A673 (cell line): ENCODE results near the gene FGF14. TPM values are rescaled to one million over a fixed set of nuclear protein-coding genes. Genes with fewer than 3 reads are reported as not detected.

Source experiments
- BruUV-seq: library from RNA; stranded (reverse); fragments of 400-500 nt; replicated peaks from 2 replicates; lab custom pipeline; 2021; lab: Mats Ljungman, UMichigan
- CTCF ChIA-PET: fragments of 300-600 bp; sonication (Branson Sonifier 250); formaldehyde crosslinking; loops from one replicate; lab custom pipeline; 2022; ENCODE audit warnings: antibody characterized with exemption; lab: Charles Lee
- POLR2A ChIA-PET: fragments of 300-600 bp; sonication (Branson Sonifier 250); formaldehyde crosslinking; loops from one replicate; lab custom pipeline; 2022; ENCODE audit warnings: antibody characterized with exemption; ENCODE audit not compliant: low non-redundant PET; lab: Charles Lee
- DNase-seq: peaks from one replicate; pipeline ENCODE4 v3.0.0-alpha.2; 2015; ENCODE audit warnings: low spot score
- H3K27ac ChIP-seq: fragments of 200-600 bp; sonication (generic); 2 replicates; pipeline ENCODE4 v1.5.1; 2016; ENCODE audit warnings: mixed run types, low read depth, mild to moderate bottlenecking, mixed read lengths, antibody characterized with exemption, low read length; ENCODE audit not compliant: poor library complexity, severe bottlenecking
- H3K27me3 ChIP-seq: fragments of 200-600 bp; sonication (generic); replicated peaks from 2 replicates; pipeline ENCODE4 v1.6.1; 2017; ENCODE audit warnings: mixed run types, low read depth, mild to moderate bottlenecking, mixed read lengths, antibody characterized with exemption, low read length; ENCODE audit not compliant: insufficient read depth, poor library complexity
- H3K36me3 ChIP-seq: fragments of 200-600 bp; sonication (generic); 2 replicates; pipeline ENCODE4 v1.6.1; 2016; ENCODE audit warnings: mixed run types, mild to moderate bottlenecking, mixed read lengths, antibody characterized with exemption, low read length; ENCODE audit not compliant: insufficient read depth, poor library complexity, severe bottlenecking
- H3K4me1 ChIP-seq: fragments of 200-600 bp; sonication (generic); 2 replicates; pipeline ENCODE4 v1.6.1; 2017; ENCODE audit warnings: mixed run types, mild to moderate bottlenecking, mixed read lengths, antibody characterized with exemption, low read length; ENCODE audit not compliant: insufficient read depth, poor library complexity, severe bottlenecking
- H3K4me3 ChIP-seq: fragments of 200-600 bp; sonication (generic); 2 replicates; pipeline ENCODE4 v1.5.1; 2016; ENCODE audit warnings: low read depth, mixed run types, mild to moderate bottlenecking, mixed read lengths, low read length; ENCODE audit not compliant: poor library complexity, severe bottlenecking
- H3K9me3 ChIP-seq: fragments of 200-600 bp; sonication (generic); 2 replicates; pipeline ENCODE4 v1.6.1; 2016; ENCODE audit warnings: mixed run types, low read depth, mild to moderate bottlenecking, mixed read lengths, antibody characterized with exemption, low read length; ENCODE audit not compliant: poor library complexity, severe bottlenecking
- EZH2 ChIP-seq: fragments of 200-600 bp; sonication (generic); IDR thresholded peaks from 2 replicates; pipeline ENCODE4 v1.6.1; 2017; ENCODE audit warnings: borderline replicate concordance, low read depth, mild to moderate bottlenecking, mixed read lengths, antibody characterized with exemption, low read length; ENCODE audit not compliant: poor library complexity, severe bottlenecking
- intact Hi-C: fragments of 100-400 bp; cut with micrococcal nuclease; formaldehyde crosslinking; loops from one replicate; pipeline ENCODE4 v1.10.0; 2022; ENCODE audit not compliant: unreplicated experiment
- total RNA-seq: library from RNA; stranded (reverse); gene quantifications from 2 replicates; pipeline ENCODE4 v1.2.3, GENCODE V29; 2021
- TF ChIP-seq, protein P1 (sequence below): fragments of 300-800, 200-600 bp; sonication (generic); conservative IDR thresholded peaks from 2 replicates; pipeline ENCODE4 v1.5.1; 2017; ENCODE audit warnings: low read depth, mild to moderate bottlenecking, antibody characterized with exemption, low read length, moderate library complexity, mixed read lengths

The FGF14 gene
- total RNA-seq, 1 experiment from 2014 or later = 19.7 TPM

DNA sequence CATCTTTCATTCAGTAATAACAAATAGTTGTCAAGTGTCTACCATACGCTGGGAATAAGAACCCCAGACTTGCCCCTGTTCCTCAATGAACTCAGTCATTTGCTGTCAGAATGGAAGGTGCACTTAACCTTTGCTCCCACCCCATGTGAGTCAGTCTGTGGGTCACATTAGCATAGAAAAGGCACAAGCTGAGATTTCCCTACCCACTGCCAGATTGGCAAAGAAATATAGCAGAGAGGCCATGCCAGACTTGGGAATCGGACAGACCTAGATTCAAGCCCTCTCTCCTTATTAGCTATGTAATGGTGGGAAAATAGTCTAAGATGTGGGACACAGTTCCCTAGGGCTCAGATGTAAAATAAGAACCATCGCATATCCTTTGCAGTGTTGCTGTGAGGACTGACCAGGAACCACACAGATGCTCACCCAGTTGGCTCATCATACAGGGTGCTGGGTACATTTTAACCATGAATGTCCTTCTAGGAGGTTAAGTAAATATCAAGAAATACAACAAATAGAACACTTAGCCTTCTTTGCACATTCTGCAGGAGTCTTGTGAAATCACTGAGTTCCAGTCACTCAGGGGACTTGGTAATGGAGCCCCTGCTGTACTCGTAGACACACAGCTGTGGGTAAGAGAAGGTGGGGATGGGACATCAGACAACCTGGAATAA, 218.2 kb downstream of the FGF14 start:
- DNase-seq = no peak
- intact Hi-C loops = no loop called here
- Histone ChIP-seq H3K27ac (no peak overlapping the region), H3K4me3 (no peak overlapping the region), H3K9me3 (no peaks in the 10 kb centered on the region), H3K27me3 (no peaks in the 10 kb centered on the region), H3K36me3 (no peaks in the 10 kb centered on the region), H3K4me1 (no peaks in the 10 kb centered on the region)
- CTCF ChIA-PET = no interaction called here
- no TSS peak for BruUV-seq
- TF ChIP-seq, protein P1, sequence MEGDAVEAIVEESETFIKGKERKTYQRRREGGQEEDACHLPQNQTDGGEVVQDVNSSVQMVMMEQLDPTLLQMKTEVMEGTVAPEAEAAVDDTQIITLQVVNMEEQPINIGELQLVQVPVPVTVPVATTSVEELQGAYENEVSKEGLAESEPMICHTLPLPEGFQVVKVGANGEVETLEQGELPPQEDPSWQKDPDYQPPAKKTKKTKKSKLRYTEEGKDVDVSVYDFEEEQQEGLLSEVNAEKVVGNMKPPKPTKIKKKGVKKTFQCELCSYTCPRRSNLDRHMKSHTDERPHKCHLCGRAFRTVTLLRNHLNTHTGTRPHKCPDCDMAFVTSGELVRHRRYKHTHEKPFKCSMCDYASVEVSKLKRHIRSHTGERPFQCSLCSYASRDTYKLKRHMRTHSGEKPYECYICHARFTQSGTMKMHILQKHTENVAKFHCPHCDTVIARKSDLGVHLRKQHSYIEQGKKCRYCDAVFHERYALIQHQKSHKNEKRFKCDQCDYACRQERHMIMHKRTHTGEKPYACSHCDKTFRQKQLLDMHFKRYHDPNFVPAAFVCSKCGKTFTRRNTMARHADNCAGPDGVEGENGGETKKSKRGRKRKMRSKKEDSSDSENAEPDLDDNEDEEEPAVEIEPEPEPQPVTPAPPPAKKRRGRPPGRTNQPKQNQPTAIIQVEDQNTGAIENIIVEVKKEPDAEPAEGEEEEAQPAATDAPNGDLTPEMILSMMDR = no peak
- TF ChIP-seq EZH2 = no peak
- POLR2A ChIA-PET = no interaction called here

DNA sequence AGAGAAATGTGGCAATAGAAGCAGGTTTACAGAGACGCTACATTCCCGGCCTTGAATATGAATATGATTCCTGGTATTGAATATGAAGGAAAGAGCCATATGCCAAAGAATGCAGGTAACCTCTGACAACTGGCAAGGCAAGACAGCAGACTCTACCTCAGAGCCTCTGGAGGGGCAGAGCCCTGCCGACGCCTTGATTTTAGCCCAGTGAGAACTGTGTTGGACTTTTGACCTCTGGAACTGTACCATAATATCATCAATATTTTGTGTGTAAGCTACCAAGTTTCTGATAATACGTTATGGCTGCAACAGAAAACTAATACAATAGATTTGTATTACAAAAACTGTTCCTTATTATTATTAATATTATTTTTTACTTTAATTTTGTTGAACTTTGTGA, 219.7 kb downstream of the FGF14 start:
- no peaks in the 10 kb centered on the region for H3K36me3 ChIP-seq
- no peak for TF ChIP-seq EZH2
- TF ChIP-seq, protein P1 = no peak
- H3K27me3 ChIP-seq = no peaks in the 10 kb centered on the region
- no TSS peak for BruUV-seq
- intact Hi-C loops = no loop called here
- H3K9me3 ChIP-seq = no peaks in the 10 kb centered on the region
- no peaks in the 10 kb centered on the region for H3K4me1 ChIP-seq
- ChIA-PET POLR2A (no interaction called here), CTCF (interaction anchor here (0.7 kb wide), 1 partner anchor 302 kb away, joined by 3 read pairs; no protein-coding TSS in a partner anchor)
- H3K4me3 ChIP-seq = no peak overlapping the region
- no peak for DNase-seq
- no peak overlapping the region for H3K27ac ChIP-seq

DNA sequence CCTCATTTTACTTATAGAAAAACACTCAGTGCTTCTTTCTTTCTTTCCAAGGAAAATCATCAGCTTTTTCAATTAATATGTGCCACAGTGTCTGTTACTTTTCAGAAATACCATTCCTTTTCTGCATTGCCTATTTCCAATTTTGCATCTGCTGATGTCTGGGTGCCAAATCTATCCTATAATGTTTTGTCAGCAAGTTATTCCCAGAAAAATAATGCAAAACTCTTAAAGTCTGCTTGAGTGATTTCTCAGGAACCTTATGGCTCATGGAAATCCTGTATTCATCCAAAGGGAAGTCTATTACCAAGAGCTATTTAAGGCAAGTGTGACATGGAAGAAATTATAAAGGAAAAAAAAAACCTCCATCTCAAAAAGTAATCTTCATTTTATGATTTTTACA, 224.4 kb downstream of the FGF14 start:
- Histone ChIP-seq H3K4me3 (no peak overlapping the region), H3K27ac (no peak overlapping the region), H3K4me1 (peaks cover 6% of the 10 kb centered on the region), H3K36me3 (no peaks in the 10 kb centered on the region), H3K9me3 (no peaks in the 10 kb centered on the region), H3K27me3 (no peaks in the 10 kb centered on the region)
- DNase-seq = no peak
- BruUV-seq = no TSS peak
- TF ChIP-seq EZH2 = no peak
- TF ChIP-seq, protein P1 = no peak
- intact Hi-C loops = no loop called here
- POLR2A ChIA-PET = no interaction called here
- CTCF ChIA-PET = no interaction called here
